Right hindlimb (tissue), 1 donor: Measurements from ENCODE around the gene CCDC57.

Experiments
- DNase-seq: peaks from one replicate; pipeline ENCODE4 v3.0.0-alpha.2; 2018

CCDC57 gene

DNA sequence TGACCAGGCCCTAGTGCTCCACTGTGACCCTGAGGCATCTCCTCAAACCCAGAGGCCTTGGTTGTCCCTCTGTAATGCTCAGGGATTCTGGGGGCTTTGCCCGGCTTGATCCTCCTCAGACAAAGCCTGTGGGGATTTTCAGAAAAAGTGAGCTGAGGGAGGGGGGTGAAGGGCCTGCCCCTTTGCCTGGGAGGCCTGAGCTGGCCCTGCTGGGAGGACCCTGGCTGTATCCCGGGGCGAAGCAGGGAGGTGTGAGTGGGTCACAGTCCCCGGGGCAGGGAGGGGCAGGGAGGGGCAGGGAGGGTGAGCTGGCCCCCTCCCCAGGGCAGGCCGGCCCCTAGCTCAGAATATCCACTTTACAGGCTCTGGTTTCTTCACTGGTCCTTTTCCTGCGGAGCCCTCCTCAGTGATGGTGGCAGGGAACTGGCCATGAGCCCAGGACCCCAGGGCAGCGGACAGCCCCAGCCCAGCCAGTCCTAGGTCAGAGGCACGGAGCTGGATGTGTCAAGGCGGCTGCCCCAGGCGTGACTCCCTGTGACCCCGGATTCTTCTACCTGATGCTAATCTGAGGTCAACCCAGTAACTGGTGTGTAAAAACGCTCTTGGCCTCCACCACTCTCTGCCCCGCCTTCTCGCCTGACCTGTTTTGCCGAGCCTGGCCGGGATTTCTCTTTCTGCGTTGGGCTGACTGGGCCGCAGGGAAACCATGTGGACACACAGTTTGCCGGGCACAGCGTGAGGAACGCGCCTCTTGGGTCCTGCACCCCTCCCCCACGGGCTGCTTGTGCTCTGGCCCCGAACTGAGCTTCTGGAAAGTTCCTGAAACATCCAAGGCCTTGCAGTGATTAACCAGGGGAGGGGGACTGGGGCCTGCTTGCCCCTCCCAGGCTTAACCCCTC lies 108.8 kb downstream of the CCDC57 start:
- DNase-seq = peak; percentile 77

DNA sequence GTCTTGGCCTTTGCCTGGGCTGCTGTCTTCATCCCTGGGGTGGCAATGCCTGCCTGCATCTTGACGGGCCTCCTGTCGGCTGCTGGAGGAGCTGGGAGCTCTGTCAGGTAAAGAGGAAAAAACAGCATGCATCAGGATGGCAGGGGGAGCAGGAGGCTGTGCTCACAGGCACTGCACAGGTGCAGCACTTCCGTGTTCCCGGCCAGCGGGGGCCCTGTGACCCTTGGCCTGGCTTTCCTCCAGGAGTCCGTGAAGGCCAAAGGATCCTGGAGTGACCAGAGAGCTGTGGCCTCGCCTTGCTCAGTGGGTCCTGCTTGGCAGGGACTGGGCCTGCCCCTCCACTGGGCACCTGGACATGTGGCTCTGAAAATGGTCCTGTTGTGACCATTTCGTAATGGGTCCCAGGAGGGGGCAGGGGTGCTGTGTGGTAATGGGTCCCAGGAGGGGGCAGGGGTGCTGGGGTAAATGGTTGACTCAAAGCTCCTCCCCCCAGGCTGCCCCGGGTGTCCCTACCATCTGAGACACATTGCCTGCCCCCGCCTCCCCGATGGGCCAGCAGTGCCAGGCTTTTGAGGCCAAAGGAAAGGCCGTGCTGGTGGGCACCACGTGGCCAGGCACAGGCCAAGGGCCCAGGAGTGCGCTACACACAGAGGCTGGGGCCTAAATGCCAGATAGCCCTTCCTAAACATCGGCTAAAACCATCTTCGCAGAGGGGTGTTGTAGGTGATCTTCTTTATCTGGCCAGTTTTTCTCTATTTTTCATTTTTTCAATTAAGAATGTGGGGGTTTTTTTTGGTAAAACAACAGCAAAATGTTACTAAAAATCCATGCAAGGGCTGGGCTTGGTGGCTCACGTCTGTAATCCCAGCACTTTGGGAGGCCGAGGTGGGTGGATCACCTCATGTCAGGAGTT lies 110.6 kb downstream of the CCDC57 start:
- DNase-seq = no peak

- no peak for DNase-seq
These were observed 111.3 kb downstream of the CCDC57 start for GRCh38 chr17:82101301-82101715.

DNA sequence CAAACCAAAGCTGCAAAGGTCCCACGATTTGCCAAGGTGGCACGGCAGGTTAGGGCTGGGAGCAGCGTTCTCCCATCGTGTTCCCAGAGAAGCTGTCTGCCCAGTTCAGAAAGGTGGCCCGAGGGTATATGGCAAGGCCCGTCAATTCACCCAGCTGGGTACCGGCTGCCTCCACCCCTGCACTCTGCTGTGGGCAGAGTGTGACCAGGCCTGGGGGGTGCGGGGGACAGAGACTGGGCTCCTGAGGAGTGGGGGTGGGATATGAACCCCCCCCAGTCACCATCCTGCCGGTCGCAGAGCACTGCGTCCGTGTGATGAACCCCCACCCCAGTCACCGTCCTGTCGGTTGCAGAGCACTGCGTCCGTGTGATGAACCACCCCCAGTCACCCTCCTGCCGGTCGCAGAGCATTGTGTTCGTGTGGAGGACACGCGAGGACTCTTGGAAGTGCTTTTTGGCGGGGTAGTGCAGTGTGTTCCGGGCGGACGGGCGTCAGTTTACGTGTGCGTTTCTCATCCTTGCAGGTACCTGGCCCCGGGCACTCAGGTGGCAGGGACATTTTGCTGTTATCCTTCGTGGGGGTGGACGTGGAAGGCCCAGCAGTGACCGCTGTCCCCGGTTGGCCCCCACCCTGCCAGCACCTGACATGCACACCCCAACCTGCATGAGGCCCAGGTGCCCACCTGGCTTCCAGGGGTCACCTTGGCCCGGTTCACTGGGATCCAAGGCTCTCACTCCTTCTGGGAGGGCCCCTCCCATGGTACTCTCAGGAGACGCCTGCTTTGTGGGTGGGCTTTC lies 111.9 kb downstream of the CCDC57 start:
- no peak for DNase-seq

DNA sequence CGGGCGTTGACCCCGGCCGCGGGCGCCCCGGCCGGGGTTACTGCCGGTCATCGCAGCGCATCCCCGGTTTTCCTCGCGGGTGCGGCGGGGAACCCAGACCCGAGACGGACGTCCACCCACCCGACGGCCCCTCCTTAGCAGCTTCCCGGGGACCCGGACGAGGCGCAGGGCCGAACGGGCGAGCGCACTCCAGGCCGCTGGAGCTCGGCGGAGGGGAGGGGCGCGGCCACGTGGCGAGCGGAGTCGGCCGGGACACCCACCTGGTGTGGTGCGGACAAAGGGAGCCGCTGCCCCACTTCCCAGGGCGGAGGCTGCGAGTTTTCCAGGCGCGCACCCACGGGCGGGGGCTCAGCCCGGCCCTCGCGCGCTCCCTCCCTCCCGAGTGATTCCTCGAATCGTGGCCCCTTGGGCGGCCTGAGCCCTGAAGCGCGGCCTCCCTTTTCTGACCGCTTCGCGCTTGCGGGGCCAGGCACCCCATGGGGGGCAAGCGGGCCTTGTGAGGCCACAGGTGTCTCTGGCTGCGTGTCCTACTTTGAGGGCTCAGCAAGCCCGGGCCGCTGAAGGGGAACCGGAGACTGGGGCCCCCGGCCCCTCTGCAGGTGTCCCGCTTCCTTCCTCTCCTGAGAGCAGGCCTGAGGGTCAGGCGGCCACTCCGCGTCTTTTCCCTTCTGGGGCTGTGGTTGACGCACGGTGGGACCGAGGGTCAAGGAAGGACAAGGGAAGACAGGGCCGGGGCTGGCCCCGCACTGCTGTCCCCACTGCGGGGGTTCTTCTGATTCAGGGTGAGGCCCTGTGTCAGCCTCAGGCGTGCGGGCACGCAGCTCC lies 113.5 kb downstream of the CCDC57 start:
- DNase-seq = no peak

DNA sequence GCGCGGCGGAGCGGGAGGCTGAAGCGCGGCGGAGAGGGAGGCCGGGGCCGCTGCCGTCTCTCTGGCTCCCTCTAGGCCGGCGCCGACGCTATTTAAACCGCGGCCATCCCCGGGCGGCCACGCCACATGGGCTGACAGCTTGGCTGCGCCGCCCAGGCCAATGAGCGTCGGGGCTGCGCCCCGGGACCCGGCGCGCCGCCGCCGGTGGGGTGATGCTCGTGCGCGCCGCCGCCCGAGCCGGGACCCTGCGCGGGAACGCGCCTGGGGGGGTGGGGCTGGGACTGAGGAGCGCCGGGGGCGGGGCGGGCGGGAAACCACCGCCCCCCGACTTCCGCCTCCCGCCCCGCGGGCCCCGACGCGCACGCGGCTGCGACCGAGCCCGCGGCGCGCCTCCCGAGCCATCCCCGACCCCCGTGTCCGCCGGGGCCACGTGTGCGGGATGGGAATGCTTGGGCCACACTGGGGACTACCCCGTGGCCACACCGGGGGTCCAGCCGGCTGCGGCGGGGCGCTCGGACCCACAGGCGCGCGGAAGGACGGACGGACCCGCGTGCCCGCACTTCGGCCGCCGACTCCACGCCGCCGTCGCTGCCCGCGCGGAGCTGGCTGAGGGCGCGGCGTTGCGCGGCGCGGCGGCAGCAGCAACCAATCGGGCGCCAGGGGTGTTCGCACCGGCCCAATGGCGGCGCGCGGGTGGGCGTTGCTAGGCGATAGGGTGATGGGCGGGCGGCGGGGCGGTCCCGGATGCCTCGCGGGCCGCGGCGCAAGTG lies 114.3 kb downstream of the CCDC57 start, which contains the start of gene FASN:
Gene FASN, minus strand, starts transcription at position 68 of the 770 bp plus-strand sequence. CDS start 1,791 bp downstream, outside the sequence.
- peak; percentile 97 for DNase-seq

GRCh38 chr17:82097919-82098168 lies 114.8 kb downstream of the CCDC57 start:
- DNase-seq = no peak

DNA sequence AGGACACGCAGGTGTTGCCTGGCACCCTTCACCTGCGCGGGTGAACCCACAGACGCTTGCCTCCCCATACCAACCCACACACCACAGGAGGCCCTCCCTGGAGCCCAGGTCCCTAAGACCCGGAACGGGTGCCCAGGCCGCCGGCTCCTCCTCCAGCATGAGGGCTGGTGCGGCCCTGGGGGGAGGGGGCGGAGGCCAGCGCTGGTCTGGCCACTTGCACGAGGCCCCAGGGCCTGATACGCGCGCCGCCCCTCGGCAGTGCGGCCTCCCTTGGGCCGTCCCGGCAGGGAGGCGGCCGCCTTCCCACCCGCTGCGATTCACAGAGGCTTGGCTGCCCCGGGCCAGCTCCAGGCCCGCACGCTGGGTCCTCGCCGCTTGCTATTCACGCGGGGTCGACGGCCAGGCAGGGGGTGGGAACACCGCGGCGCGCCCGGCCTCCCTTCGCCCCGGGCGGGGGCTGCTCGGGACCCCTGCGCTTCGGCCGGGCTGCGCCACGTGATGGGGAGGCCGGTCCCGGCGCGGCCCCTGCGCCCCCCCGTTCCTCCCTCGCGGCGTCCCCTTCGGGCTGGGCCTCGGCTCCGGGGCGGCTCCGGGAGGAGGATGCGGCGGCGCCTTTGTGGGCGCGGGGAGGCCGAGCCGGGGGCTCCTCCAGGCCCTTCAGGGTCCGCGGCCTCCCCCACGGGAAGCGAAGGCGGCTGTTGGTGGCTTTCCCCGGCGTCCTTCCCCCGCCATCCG lies 115.3 kb downstream of the CCDC57 start:
- DNase-seq = peak; percentile 57

- no peak for DNase-seq
These were observed 115.9 kb downstream of the CCDC57 start for GRCh38 chr17:82096709-82097183.

DNA sequence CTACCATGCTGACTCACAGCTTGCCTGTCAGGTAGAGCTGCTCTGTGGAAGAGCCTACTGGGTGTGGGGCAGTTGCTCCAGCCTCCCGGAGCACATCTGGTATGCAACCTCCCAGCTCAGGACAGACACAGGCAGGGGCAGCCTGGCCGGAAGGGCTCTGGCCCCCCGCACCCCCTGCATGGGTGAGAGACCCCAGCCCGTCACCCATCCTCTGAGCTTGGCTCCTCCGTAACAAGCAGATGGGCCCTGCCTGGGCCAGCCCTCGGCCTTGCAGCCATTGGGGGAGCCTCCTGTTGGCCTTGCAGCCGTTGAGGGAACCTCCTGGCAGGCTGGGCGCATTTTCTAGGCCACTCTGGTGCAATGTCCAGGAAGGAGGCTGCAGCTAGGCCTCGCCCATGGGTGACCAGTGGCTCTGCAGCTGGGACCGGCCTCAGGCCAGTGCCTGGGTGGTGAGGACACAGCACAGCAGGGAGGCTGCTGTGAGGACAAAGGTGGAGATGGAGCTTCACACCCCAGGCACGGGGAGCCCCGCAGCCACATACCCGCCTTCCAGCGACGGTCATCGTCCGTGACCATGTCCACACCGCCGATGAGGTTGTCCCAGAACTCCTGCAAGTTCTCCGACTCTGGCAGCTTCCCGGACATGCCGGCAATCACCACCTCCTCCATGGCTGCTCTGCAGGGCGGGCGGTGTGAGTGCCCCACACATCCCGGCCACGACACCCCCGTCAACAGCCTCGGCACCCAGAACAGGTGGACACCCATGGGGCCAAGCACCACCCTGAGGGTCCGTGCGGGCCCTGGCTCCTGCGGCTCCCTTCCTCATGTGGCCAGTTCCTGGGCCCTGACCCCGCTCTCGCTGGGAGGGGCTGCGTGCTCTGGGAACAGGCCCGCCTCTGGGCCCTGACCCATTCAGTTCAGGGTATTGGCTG lies 116.6 kb downstream of the CCDC57 start:
- DNase-seq = peak; percentile 22

GRCh38 chr17:82094931-82095776 lies 117.5 kb downstream of the CCDC57 start:
- peak; percentile 18 for DNase-seq

DNA sequence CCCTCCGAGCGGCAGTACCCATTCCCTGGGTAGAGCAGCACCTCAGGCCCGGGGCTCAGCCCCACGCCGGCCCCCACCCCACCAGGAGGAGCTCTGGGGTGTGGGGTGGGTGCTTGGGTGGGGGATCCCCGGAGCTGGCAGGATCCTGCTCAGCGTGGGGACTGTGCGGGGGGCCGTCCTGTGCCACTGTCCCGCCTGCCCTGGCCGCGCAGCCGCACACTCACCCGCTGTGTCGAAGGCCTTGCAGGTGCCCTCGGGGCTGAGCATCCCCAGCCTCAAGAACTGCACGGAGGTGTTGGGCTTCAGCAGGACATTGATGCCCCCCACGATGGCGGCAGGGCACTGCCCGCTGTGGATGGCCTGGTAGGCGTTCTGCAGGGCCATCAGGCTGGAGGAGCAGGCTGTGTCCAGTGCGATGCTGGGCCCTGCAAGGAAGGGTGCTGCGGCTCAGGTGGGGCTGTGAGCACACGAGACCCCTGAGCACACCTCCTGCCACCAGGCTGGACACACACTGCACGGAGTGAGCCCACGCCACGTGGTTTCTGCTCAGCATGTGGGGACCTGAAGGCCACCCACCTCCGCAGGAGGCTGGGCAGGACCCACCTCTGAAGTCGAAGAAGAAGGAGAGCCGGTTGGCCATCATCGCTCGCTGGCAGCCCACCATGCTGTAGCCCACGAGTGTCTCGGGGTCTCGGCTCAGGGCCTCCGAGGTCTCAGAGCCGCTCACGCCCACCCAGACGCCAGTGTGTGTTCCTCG lies 119.5 kb downstream of the CCDC57 start:
- no peak for DNase-seq

DNA sequence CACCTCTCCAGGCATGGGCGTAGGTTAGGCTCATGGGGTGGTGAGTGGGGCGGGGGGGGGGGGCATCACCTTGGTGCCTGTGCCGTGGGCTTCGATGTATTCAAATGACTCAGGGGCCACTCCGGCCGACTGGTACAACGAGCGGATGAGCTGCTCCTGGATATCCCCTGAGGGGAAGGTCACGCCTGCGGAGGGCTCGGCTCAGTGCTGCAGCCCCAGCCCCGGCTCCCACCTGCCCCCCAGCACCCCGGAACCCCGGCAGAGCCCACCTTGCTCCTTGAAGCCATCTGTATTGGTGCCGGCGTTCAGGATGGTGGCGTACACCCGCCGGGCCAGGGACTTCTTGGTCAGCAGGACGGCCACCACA lies 120.0 kb downstream of the CCDC57 start:
- peak; percentile 18 for DNase-seq

DNA sequence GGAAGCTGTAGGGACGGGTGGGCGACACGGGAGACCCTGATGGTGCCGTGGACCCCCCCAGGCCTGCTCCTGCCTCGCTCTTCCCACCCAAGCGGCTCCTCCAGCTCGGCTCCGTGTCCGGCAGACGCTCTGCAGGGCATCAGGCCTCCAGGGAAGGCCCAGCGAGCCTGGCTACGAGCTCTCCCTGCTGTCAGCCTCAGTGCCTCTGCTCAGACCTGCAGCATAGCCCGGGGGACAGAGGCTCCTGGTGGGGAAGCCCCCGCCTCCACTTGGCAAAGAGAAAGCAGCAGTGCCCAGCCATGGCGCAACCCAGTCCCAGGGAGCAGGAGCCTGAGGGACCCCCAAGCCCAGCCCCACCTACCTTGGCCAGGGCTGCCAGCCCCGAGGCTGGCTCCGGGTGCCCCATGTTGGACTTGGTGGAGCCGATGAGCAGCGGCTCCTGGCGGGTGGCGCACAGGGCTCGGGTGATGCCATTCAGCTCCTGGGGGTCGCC lies 120.5 kb downstream of the CCDC57 start:
- no peak for DNase-seq

DNA sequence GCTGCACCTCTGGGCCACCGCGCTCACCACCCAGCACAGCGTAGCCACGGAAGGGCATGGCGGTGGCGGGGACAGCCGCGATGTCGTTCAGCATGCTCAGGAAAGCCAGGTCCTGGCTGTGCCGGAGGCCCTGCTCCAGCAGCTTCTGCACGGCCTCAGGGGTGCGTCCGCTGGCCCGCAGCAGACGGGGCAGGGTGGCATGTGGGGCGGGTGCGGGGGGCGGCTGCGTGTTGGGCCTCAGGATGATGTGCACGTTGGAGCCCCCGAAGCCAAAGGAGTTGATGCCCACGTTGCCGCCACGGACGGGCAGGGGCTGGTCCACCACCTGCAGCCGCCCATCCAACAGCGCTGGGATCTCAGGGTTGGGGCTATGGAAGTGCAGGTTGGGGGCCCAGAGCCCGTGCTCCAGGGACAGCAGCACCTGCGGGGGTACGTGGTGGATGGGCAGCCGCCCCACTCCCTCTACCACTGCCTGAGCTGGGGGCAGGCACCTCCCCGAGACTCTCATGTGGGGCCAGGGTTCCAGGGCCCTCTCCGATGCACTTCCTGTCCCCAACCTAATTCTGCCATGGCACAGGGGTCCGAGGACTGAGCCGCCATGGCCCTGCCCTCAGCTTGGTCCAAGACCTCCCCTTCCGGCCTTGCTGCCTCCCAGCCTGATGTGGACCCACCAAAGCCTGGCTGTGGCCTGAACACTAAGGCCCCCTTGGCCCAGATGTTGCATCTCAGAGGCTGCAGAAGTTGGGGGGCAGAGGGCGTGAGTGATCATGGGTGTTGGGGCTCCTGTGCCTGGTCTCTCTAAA lies 121.2 kb downstream of the CCDC57 start:
- no peak for DNase-seq

DNA sequence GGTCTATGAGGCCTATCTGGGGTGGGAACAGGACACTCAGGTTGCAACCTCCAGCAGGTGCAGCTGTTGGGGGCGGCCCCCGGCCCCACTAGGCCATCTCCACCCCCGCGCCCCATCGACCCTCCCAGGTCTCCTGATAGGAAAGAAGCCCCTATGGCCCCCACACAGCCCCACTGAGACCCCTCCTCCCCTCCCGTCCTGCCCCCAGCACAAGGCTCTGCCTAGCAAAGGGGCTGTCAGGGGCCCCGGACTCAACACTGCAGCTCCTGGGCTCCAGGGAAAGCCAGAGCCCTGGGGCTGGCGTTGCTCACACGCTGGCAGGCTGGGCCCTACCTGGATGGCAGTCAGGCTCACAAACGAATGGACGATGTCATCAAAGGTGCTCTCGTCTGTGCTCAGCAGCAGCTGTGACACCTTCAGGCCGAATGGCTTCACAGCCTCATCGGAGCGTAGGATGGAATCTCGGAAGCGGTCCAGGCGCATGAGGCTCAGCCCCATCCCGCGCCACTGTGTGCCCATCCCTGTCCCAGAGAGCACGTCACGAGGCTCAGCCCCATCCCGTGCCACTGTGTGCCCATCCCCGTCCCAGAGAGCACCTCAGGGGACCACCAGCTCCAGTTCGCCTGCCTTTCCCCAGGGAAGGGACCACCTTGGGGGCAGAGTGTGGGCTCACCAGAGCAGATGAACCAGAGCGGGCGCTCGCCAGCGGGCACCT lies 121.9 kb downstream of the CCDC57 start:
- DNase-seq = no peak
